Smooth muscle cell of the umbilical artery (primary cell): Measurements from ENCODE around the gene CSAG3. TPM values are rescaled to one million over a fixed set of nuclear protein-coding genes. Genes with fewer than 3 reads are reported as not detected.

Experiments used
- total RNA-seq: library from RNA; depleted of rRNA; stranded (reverse); fragments of >200 nt; gene quantifications from 2 replicates; pipeline ENCODE4 v1.2.3, GENCODE V29; 2014

CSAG3 gene
- total RNA-seq: not detected in 2 replicates

DNA sequence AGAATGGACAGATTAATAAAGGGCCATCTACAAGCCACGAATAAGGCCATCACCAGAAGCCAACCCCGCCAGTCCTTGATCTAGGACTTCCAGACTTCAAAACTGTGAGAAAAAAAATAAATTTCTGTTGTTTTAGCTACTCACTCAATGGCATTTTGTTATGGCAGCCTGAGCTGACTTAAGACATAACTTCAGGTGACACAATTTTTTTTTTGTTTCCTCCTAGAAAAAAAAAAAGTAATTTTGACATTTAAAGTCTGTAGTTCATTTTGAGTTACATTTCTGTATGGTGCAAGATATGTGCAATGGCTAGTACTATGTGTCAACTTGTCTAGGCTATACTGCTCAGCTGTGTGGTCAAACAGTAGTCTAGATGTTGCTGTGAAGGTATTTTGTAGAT is at the start of gene CSAG3:
Gene CSAG3, plus strand, starts transcription at position 301 of the 400 bp plus-strand sequence.

DNA sequence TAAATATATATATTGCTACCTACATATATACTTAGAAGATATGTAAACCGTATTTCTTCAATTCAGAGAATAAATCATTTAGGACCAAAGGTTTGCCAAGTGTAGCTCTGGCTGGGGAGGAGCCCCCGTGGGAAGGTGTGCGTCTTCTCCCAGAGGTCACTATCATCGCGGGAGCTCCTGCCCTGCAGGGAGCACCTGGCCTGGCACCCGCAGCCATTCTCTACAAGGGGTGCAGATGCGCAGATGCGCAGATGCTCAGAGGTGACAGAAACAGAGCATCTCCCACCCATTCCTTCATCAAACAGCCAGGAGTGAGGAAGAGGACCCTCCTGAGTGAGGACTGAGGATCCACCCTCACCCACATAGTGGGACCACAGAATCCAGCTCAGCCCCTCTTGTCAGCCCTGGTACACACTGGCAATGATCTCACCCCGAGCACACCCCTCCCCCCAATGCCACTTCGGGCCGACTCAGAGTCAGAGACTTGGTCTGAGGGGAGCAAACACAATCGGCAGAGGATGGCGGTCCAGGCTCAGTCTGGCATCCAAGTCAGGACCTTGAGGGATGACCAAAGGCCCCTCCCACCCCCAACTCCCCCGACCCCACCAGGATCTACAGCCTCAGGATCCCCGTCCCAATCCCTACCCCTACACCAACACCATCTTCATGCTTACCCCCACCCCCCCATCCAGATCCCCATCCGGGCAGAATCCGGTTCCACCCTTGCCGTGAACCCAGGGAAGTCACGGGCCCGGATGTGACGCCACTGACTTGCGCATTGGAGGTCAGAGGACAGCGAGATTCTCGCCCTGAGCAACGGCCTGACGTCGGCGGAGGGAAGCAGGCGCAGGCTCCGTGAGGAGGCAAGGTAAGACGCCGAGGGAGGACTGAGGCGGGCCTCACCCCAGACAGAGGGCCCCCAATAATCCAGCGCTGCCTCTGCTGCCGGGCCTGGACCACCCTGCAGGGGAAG is 44.9 kb upstream of the CSAG3 start, which contains the start of gene MAGEA2B:
Gene MAGEA2B, plus strand, starts transcription at position 814 of the 973 bp plus-strand sequence. CDS start 2,479 bp downstream, outside the sequence.

DNA sequence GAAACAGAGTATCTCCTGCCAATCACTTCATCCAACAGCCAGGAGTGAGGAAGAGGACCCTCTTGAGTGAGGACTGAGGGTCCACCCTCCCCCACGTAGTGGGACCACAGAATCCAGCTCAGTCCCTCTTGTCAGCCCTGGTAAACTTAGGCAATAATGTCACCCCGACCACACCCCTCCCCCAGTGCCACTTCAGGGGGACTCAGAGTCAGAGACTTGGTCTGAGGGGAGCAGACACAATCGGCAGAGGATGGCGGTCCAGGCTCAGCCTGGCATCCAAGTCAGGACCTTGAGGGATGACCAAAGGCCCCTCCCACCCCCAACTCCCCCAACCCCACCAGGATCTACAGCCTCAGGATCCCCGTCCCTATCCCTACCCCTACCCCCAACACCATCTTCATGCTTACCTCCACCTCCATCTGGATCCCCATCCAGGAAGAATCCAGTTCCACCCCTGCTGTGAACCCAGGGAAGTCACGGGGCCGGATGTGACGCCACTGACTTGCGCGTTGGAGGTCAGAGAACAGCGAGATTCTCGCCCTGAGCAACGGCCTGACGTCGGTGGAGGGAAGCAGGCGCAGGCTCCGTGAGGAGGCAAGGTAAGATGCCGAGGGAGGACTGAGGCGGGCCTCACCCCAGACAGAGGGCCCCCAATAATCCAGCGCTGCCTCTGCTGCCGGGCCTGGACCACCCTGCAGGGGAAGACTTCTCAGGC is 25.6 kb upstream of the CSAG3 start, which contains the start of the genes CSAG1 and MAGEA12:
Gene CSAG1, minus strand, starts transcription at position 461 of the 715 bp plus-strand sequence. CDS start 1,261 bp downstream, outside the sequence.
Gene MAGEA12, plus strand, starts transcription at position 497 of the 715 bp plus-strand sequence. CDS start 2,405 bp downstream, outside the sequence.

DNA sequence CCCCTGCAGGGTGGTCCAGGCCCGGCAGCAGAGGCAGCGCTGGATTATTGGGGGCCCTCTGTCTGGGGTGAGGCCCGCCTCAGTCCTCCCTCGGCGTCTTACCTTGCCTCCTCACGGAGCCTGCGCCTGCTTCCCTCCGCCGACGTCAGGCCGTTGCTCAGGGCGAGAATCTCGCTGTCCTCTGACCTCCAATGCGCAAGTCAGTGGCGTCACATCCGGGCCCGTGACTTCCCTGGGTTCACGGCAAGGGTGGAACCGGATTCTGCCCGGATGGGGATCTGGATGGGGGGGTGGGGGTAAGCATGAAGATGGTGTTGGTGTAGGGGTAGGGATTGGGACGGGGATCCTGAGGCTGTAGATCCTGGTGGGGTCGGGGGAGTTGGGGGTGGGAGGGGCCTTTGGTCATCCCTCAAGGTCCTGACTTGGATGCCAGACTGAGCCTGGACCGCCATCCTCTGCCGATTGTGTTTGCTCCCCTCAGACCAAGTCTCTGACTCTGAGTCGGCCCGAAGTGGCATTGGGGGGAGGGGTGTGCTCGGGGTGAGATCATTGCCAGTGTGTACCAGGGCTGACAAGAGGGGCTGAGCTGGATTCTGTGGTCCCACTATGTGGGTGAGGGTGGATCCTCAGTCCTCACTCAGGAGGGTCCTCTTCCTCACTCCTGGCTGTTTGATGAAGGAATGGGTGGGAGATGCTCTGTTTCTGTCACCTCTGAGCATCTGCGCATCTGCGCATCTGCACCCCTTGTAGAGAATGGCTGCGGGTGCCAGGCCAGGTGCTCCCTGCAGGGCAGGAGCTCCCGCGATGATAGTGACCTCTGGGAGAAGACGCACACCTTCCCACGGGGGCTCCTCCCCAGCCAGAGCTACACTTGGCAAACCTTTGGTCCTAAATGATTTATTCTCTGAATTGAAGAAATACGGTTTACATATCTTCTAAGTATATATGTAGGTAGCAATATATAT is 5.0 kb upstream of the CSAG3 start, which contains the start of gene MAGEA2:
Gene MAGEA2, minus strand, starts transcription at position 157 of the 965 bp plus-strand sequence. CDS start 2,479 bp downstream, outside the sequence.

DNA sequence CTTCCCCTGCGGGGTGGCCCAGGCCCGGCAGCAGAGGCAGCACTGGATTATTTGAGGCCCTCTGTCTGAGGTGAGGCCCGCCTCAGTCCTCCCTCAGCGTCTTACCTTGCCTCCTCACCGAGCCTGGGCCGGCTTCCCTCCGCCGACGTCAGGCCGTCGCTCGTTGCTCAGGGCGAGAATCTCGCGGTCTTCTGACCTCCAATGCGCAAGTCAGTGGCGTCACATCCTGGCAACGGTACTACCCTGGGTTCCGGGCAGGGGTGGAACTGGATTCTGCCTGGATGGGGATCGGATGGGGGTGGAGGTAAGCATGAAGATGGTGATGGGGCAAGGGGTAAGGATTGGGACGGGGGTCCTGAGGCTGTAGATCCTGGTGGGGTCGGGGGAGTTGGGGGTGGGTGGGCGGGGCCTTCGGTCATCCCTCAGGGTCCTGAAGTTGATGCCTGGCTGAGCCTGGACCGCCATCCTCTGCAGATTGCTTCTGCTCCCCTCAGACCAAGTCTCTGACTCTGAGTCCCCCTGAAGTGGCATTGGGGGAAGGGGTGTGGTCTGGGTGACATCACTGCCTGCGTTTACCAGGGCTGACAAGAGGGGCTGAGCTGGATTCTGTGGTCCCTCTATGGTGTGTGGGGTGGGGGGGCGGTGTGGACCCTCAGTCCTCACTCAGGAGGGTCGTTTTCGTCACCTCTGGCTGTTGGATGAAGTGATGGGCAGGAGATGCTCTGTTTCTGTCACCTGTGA is 10.7 kb downstream of the CSAG3 start, which contains the start of gene MAGEA6:
Gene MAGEA6, minus strand, starts transcription at position 141 of the 741 bp plus-strand sequence. CDS start 2,039 bp downstream, outside the sequence.

Other genes with a start within 250 kb of the CSAG3 start
- 0.89 and 2.3 TPM in 2 replicates for gene GABRQ, start 121.3 kb upstream of the CSAG3 start, total RNA-seq
- gene MAGEA3, start 60.4 kb upstream of the CSAG3 start, total RNA-seq: not detected in 2 replicates
- gene CSAG2, start 49.9 kb upstream of the CSAG3 start, total RNA-seq: not detected in 2 replicates
- not detected in 2 replicates for gene MAGEA2B, start 44.6 kb upstream of the CSAG3 start, total RNA-seq
- gene CSAG1, start 25.5 kb upstream of the CSAG3 start, total RNA-seq: not detected in 2 replicates
- not detected in 2 replicates for gene MAGEA12, start 25.5 kb upstream of the CSAG3 start, total RNA-seq
- gene MAGEA2, start 5.4 kb upstream of the CSAG3 start, total RNA-seq: not detected in 2 replicates
- not detected in 2 replicates for gene MAGEA6, start 10.5 kb downstream of the CSAG3 start, total RNA-seq
- gene CETN2, start 71.5 kb downstream of the CSAG3 start, total RNA-seq: 48.3 and 58.8 TPM in 2 replicates
- 14.8 and 26.8 TPM in 2 replicates for gene NSDHL, start 71.8 kb downstream of the CSAG3 start, total RNA-seq
- 2.4 and 21.3 TPM in 2 replicates for gene ZNF185, start 138.8 kb downstream of the CSAG3 start, total RNA-seq
- gene PNMA5, start 234.9 kb downstream of the CSAG3 start, total RNA-seq: not detected in 2 replicates